Tibial nerve (tissue), 4 donors: ENCODE measurements around the gene ZFP2. TPM values are rescaled to one million over a fixed set of nuclear protein-coding genes. Genes with fewer than 3 reads are reported as not detected.
"Not testable (repeated sequence)": the region's sequence is repeated elsewhere in the genome, so short reads cannot be mapped to it uniquely, and the experiment has no call there.

Source experiments
- DNase-seq, 2 donors: peaks; one replicate each; pipeline ENCODE4 v3.0.0-alpha.2; 2019; ENCODE audit warnings: low spot score in 2 of 2
- H3K27ac ChIP-seq, 4 donors: fragments of 200-600 bp; sonication (generic) in 3 of 4; one replicate each; pipeline ENCODE4 v1.5.1; 2017 to 2019; ENCODE audit warnings: mild to moderate bottlenecking in 1 of 4
- H3K27me3 ChIP-seq, 2 donors: fragments of 200-600 bp; sonication (generic) in 1 of 2; one replicate each; pipeline versions ENCODE4 v1.5.1 to v1.6.0; 2017 to 2019
- H3K36me3 ChIP-seq, 3 donors: fragments of 200-600 bp; sonication (generic); one replicate each; pipeline ENCODE4 v1.5.1; 2018 to 2019
- H3K4me1 ChIP-seq, 4 donors: fragments of 200-600 bp; sonication (generic) in 3 of 4; one replicate each; pipeline ENCODE4 v1.5.1; 2017 to 2019
- H3K4me3 ChIP-seq, 4 donors: fragments of 200-600 bp; sonication (generic) in 3 of 4; one replicate each; pipeline ENCODE4 v1.5.1; 2017 to 2019; ENCODE audit warnings: mild to moderate bottlenecking in 1 of 4, moderate library complexity in 1 of 4
- H3K9me3 ChIP-seq, 4 donors: fragments of 200-600 bp; sonication (generic) in 3 of 4; one replicate each; pipeline ENCODE4 v1.5.1; 2017 to 2019
- CTCF ChIP-seq, 5 experiments: fragments of 200-600 bp in 3 of 5; fragments of 450-650 bp in 2 of 5; sonication (generic) in 3 of 5; IDR thresholded peaks; one replicate each; pipeline ENCODE4 v1.5.1; 2016 to 2019; ENCODE audit warnings: antibody characterized with exemption in 5 of 5, mild to moderate bottlenecking in 3 of 5, moderate library complexity in 2 of 5
- EP300 ChIP-seq, 2 donors: sonication (generic); formaldehyde crosslinking; IDR thresholded peaks; one replicate each; pipeline ENCODE4 v1.6.1; 2017; ENCODE audit warnings: antibody characterized with exemption in 2 of 2, mild to moderate bottlenecking in 1 of 2
- POLR2A ChIP-seq, 2 donors: fragments of 450-650 bp; IDR thresholded peaks; one replicate each; pipeline ENCODE4 v1.6.1; 2017; ENCODE audit warnings: antibody characterized with exemption in 2 of 2, mild to moderate bottlenecking in 2 of 2, moderate library complexity in 2 of 2
- WGBS, 2 donors: methylation state at CpG; one replicate each; pipeline ENCODE4 v1.1.5; 2018; 5-methylcytosine and 5-hydroxymethylcytosine counted together
- total RNA-seq, 4 donors: library from RNA; depleted of rRNA; stranded (reverse); fragments of >200 nt; gene quantifications; one replicate each; pipeline ENCODE4 v1.1.0, GENCODE V29; 2016

Gene ZFP2
- total RNA-seq, 4 donors from 2014 or later = 2.0 to 6.0 (median 2.6) TPM

- WGBS, 2 donors = 83 to 94% methylated on average over 8 of the region's 8 CpGs
- Histone ChIP-seq H3K4me1 (no peaks in the 10 kb centered on the region), H3K36me3 (peaks cover 0 to 100% (median 44%) of the 10 kb centered on the region in 3 donors), H3K27me3 (no peaks in the 10 kb centered on the region), H3K4me3 (no peak overlapping the region), H3K27ac (no peak overlapping the region), H3K9me3 (peaks cover 0 to 63% (median 18%) of the 10 kb centered on the region in 4 donors)
- no peak for DNase-seq
- no peak for TF ChIP-seq POLR2A (IDR thresholded peaks at IDR 0.05)
- no peak for TF ChIP-seq EP300 (IDR thresholded peaks at IDR 0.05)
- no peak for TF ChIP-seq CTCF (IDR thresholded peaks at IDR 0.05)
Observed at GRCh38 chr5:178870411-178870810, 25.3 kb upstream of the ZFP2 start.

GRCh38 chr5:178872302-178872701 lies 23.4 kb upstream of the ZFP2 start:
- Histone ChIP-seq H3K4me1 (no peaks in the 10 kb centered on the region), H3K36me3 (peaks cover 0 to 100% (median 56%) of the 10 kb centered on the region in 3 donors), H3K27me3 (no peaks in the 10 kb centered on the region), H3K4me3 (no peak overlapping the region), H3K27ac (no peak overlapping the region), H3K9me3 (peaks cover 0 to 82% (median 28%) of the 10 kb centered on the region in 4 donors)
- 98 to 100% methylated on average over 1 of the region's 1 CpG for WGBS, 2 donors
- DNase-seq = no peak
- TF ChIP-seq POLR2A (IDR thresholded peaks at IDR 0.05) = no peak
- TF ChIP-seq EP300 (IDR thresholded peaks at IDR 0.05) = no peak

GRCh38 chr5:178883115-178883694 lies 12.5 kb upstream of the ZFP2 start:
- peaks cover 7 to 100% (median 40%) of the 10 kb centered on the region in 3 donors for H3K36me3 ChIP-seq
- H3K9me3 ChIP-seq = peaks cover 0 to 99% (median 60%) of the 10 kb centered on the region in 4 donors
- DNase-seq, H3K27ac ChIP-seq, H3K4me1 ChIP-seq, H3K4me3 ChIP-seq, H3K27me3 ChIP-seq: not testable (repeated sequence)
- 97 to 98% methylated on average over 4 of the region's 4 CpGs for WGBS, 2 donors

- H3K27me3 ChIP-seq = no peaks in the 10 kb centered on the region
- no peak overlapping the region for H3K27ac ChIP-seq
- no peak for DNase-seq
- TF ChIP-seq EP300 (IDR thresholded peaks at IDR 0.05) (no peak), CTCF (IDR thresholded peaks at IDR 0.05) (no peak), POLR2A (IDR thresholded peaks at IDR 0.05) (no peak)
- peaks cover 0 to 99% (median 58%) of the 10 kb centered on the region in 4 donors for H3K9me3 ChIP-seq
- 96 to 98% methylated on average over 6 of the region's 6 CpGs for WGBS, 2 donors
- peaks cover 7 to 100% (median 35%) of the 10 kb centered on the region in 3 donors for H3K36me3 ChIP-seq
- H3K4me3 ChIP-seq = no peak overlapping the region
- H3K4me1 ChIP-seq = no peaks in the 10 kb centered on the region
Observed at GRCh38 chr5:178883815-178884430, 11.8 kb upstream of the ZFP2 start.

GRCh38 chr5:178899289-178899688 lies 3.6 kb downstream of the ZFP2 start:
- Histone ChIP-seq H3K27ac (no peak overlapping the region), H3K36me3 (peaks cover 0 to 50% (median 0%) of the 10 kb centered on the region in 3 donors), H3K4me3 (no peak overlapping the region), H3K9me3 (peaks cover 0 to 37% (median 12%) of the 10 kb centered on the region in 4 donors), H3K4me1 (peaks cover 0 to 10% (median 0%) of the 10 kb centered on the region in 4 donors), H3K27me3 (no peaks in the 10 kb centered on the region)
- 57 to 74% methylated on average over 5 of the region's 5 CpGs for WGBS, 2 donors
- TF ChIP-seq EP300 (IDR thresholded peaks at IDR 0.05) (no peak), CTCF (IDR thresholded peaks at IDR 0.05) (no peak), POLR2A (IDR thresholded peaks at IDR 0.05) (no peak)
- no peak for DNase-seq

- no peak for DNase-seq
- no peak overlapping the region for H3K27ac ChIP-seq
- H3K4me3 ChIP-seq = no peak overlapping the region
- peaks cover 0 to 70% (median 0%) of the 10 kb centered on the region in 3 donors for H3K36me3 ChIP-seq
- H3K4me1 ChIP-seq = no peaks in the 10 kb centered on the region
- no peak for TF ChIP-seq EP300 (IDR thresholded peaks at IDR 0.05)
- no peak for TF ChIP-seq CTCF (IDR thresholded peaks at IDR 0.05)
- peaks cover 0 to 59% (median 14%) of the 10 kb centered on the region in 4 donors for H3K9me3 ChIP-seq
- no peaks in the 10 kb centered on the region for H3K27me3 ChIP-seq
- WGBS, 2 donors = 76 to 97% methylated on average over 3 of the region's 3 CpGs
Observed at GRCh38 chr5:178902849-178903248, 7.1 kb downstream of the ZFP2 start.
